Loucy (cell line): Measurements from ENCODE around the gene CFAP20.

Experiments used
- EZH2phosphoT487 ChIP-seq: fragments of 200-600 bp; IDR thresholded peaks from 2 replicates; pipeline ENCODE4 v1.6.1; 2018; ENCODE audit warnings: antibody characterized with exemption, mild to moderate bottlenecking, moderate library complexity, borderline replicate concordance
- TF ChIP-seq, protein P1 (sequence below): fragments of 200-600 bp; sonication (generic); conservative IDR thresholded peaks from 2 replicates; pipeline ENCODE4 v1.5.1; 2014; ENCODE audit warnings: mild to moderate bottlenecking, antibody characterized with exemption, low read length

DNA sequence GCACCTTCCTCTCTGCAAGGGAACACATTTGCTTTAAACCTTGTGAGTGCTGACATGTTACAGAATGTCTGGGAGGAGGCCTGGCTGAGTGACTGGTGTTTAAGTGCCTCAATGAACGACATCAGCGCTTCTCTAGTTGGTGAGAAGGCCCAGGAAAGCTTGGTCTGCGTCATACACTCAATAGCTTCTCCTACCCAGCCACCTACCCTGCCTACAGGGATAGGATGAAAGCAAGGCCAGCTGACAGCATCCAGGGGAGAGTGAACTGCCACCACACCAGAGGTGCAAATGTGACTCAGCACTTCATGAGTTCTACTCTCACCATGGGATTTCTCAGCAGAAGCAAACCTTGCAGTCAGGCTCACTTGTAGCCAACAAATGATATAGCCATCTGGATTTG lies 31.7 kb upstream of the CFAP20 start:
- TF ChIP-seq, protein P1, sequence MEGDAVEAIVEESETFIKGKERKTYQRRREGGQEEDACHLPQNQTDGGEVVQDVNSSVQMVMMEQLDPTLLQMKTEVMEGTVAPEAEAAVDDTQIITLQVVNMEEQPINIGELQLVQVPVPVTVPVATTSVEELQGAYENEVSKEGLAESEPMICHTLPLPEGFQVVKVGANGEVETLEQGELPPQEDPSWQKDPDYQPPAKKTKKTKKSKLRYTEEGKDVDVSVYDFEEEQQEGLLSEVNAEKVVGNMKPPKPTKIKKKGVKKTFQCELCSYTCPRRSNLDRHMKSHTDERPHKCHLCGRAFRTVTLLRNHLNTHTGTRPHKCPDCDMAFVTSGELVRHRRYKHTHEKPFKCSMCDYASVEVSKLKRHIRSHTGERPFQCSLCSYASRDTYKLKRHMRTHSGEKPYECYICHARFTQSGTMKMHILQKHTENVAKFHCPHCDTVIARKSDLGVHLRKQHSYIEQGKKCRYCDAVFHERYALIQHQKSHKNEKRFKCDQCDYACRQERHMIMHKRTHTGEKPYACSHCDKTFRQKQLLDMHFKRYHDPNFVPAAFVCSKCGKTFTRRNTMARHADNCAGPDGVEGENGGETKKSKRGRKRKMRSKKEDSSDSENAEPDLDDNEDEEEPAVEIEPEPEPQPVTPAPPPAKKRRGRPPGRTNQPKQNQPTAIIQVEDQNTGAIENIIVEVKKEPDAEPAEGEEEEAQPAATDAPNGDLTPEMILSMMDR: no peak
- TF ChIP-seq EZH2phosphoT487: no peak
